NCI-H774 (cell line): ENCODE measurements around the gene ASPSCR1.
"Not testable (repeated sequence)": the region's sequence is repeated elsewhere in the genome, so short reads cannot be mapped to it uniquely, and the experiment has no call there.

Experiments
- DNase-seq: peaks from one replicate; lab custom pipeline; 2025; lab: John Stamatoyannopoulos, UW

The ASPSCR1 gene

DNA sequence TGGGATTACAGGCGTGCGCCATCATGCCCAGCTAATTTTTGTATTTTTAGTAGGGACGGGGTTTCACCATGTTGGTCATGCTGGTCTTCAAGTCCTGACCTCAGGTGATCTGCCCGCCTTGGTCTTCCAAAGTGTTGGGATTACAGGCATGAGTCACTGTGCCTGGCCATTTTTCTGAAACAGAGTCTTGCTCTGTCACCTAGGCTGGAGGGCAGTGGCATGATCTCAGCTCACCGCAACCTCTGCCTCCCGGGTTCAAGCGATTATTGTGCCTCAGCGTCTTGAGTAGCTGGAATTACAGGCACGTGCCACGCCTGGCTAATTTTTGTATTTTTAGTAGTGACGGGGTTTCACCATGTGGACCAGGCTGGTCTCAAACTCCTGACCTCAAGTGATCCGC is 4.1 kb downstream of the ASPSCR1 start:
- not testable (repeated sequence) for DNase-seq

DNA sequence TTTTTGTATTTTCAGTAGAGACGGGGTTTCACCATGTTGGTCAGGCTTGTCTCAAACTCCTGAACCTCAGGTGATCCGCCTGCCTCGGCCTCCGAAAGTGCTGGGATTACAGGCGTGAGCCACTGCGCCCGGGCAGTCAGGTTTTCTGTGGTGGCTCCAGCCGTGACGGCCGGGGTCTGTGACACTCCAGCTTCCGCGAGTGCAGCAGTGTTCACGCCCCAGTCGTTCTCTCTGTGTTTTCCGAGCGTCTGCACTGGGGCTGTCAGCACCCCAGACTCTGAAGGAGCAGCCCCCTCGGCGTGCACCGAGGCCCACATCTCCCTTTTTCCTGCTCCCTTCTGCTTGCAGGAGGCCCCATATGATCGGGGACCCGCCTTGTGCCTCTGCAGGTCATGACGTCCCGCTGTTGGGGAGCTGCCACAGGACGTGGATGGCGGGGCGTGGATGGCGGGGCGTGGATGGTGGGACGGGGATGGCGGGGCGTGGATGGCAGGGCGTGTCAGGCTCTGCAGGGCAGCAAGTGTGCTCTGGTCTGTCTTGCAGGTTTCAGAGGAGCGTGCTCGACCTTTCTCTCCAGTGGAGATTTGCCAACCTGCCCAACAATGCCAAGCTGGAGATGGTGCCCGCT is 5.7 kb downstream of the ASPSCR1 start:
- no peak for DNase-seq

DNA sequence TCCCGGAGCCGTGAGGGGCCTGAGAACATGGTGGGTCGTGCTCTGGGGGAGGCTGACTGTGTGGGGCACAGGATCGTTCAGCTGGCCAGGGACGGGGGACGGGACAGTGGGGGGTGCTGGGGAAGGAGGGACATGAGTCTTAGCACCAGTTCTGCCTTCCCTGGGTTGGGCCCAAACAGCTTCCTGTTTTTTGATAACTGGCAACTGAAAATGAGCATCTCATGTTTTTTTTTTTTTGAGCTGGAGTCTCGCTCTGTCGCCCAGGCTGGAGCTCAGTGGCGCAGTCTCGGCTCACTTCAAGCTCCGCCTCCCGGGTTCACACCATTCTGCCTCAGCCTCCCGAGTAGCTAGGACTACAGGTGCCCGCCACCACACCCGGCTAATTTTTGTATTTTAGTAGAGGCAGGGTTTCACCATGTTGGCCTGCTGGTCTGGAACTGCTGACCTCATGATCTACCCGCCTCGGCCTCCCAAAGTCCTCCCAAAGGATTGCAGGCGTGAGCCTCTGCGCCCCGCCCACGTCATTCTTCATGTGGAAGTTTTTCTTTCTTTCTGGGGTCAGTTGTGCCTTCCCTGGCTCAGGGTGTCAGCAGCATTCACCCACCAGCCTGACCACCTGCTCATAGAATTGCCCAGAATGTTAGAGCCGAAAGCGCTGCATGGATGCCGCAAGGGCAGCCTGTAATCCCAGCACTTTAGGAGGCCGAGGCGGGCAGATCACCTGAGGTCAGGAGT is 6.4 kb downstream of the ASPSCR1 start:
- no peak for DNase-seq

- DNase-seq = no peak
These were observed 7.5 kb downstream of the ASPSCR1 start for GRCh38 chr17:81984773-81985410.

DNA sequence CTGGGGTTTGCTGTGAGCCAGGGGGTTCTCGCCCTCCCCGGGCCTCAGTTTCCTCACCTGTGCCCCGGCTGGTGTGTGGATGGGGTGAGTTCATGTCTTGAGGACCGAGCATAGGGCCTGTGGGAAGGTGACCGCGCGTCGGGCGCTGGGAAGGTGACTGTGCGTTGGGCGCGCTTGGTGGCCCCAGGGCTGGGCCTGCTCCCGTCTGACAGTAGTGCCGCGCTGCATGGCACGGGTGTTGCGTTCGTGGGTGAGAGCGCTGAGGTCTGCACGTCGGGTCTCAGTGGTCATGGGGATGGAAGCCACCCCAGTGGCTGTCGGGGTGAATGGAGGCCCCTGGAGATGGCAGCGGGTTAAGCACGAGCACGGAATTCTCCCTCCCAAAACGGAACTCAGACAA is 9.2 kb downstream of the ASPSCR1 start:
- DNase-seq = no peak

GRCh38 chr17:81987161-81987770 is 9.8 kb downstream of the ASPSCR1 start:
- DNase-seq = no peak

DNA sequence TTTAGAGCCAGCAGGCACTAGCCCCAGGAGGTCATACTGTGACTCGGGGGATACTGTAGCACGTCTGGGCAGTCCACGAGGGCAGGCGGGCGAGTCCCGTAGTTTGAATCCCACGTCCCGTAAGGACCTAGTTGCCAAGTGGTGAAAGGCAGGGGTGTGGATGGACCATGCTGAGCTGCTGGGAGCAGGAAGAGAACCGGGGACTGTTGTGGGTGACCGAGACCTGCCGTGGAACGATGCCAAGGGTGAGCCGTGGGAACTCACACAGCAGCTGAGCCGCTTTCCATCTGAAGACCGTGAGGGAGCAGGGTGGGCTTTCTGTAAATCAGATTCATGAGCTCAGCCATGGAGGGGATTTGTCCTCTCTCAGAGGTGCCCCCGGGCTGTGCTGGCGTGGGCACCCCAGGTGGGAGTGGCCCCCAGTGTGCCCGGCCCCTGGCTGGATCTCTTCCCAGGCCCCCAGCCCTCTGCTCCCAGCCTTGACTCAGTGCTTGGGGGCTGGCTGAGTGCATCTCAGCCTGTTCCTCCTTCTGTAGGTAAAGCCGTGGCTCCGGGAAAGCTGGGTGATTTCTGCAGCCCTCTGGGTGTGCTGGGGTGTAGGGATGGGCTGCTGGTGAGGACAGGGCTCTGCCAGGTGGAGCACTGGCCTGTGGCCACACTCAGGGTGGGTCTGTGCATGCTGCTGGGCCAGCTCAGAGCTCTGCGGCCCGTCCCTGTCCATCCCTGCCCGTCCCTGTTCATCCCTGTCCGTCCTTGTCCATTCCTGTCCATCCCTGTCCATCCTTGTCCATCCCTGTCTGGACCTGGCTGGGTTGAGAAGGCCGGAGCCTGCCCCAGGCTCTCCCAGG is 13.6 kb downstream of the ASPSCR1 start:
- no peak for DNase-seq

- DNase-seq = peak; percentile 92
These were observed 14.4 kb downstream of the ASPSCR1 start for GRCh38 chr17:81991684-81992305.

GRCh38 chr17:81992306-81993102 is 15.1 kb downstream of the ASPSCR1 start:
- no peak for DNase-seq

- no peak for DNase-seq
These were observed 16.5 kb downstream of the ASPSCR1 start for GRCh38 chr17:81993729-81994592.

DNA sequence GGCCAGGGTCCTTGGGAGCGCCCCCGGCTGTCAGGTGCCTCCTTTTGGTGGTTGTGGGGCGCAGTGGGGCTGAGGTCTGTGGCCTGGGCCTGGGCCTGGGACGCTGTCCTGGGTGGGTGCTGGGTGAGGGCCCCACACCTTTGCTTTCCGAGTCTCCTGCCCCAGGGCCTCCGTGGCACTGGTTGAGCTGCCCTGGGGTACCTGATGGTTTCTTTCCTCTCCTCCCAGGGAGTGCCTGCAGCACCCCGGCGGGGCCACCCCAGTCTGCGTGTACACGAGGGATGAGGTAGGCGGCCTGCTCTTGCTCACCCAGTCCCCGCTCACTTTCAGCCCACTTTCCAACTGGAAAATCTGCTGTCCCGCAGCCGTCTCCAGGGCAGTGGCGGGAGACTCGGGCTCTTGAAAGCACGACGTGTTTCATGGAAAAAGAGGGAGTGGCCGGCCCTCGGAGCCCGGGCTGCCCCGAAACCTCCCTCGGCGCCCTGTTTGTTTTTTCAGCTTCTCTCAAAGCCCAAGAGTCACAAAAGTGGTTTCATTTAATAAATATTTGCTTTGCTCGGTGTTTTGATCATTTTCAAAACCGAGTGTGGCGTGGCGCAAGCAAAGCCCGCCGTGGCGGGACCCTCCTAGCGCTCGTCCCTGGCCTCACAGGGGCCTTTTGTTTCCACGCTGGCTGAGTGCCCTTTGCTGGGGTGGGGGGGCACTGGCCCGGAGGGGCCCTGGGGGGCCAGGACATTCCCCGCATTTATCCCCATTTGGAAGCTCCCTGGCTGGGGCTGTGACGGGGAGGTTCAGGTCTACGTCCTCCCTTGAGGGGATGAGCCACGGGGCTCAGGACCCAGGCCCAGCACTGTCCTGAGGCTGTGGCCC is 17.4 kb downstream of the ASPSCR1 start:
- DNase-seq = peak; percentile 11

DNA sequence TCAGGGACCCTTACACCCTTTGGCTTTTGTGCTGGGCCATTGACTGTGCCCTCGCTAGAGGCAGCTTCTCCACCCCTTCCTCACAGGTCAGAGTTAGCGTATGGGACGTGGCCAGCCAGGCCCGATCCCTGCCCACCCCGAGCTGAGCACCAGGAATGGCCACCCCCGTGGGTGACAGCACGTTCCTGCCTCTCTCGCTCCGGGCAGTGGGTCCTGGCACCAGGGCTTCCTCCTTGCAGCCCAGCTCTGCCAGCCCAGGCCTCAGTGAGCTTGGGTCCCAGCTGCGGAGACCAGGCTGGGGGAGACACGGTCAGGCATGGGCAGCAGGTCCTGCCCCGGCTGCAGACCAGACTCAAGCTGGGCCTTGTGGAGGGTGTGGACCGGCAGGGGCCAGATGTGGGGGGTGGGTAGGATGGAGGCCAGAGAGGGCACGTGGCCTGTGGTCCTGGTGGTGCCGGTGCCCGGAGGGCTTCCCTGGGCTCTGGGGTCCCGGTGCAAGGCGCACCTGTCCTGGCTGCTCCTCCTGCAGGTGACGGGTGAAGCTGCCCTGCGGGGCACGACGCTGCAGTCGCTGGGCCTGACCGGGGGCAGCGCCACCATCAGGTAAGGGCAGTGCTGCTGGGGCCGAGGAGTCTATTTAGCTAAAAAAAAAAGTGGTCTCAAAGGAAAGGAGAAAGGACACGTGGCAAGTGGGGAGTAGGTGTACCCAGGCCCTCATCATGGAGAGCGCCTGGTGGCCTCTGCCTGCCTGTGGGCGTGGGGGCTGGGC is 18.2 kb downstream of the ASPSCR1 start:
- DNase-seq = no peak

DNA sequence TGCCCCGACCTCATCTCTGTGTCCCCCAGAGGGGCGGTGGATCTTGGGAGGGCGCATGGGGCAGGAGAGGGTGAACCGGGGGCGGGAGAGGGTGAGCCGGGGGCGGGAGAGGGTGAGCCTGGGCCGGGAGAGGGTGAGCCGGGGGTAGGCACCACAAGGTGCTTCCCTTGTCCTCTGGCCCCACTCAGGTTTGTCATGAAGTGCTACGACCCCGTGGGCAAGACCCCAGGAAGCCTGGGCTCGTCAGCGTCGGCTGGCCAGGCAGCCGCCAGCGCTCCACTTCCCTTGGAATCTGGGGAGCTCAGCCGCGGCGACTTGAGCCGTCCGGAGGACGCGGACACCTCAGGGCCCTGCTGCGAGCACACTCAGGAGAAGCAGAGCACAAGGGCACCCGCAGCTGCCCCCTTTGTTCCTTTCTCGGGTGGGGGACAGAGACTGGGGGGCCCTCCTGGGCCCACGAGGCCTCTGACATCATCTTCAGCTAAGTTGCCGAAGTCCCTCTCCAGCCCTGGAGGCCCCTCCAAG is 18.9 kb downstream of the ASPSCR1 start:
- no peak for DNase-seq

DNA sequence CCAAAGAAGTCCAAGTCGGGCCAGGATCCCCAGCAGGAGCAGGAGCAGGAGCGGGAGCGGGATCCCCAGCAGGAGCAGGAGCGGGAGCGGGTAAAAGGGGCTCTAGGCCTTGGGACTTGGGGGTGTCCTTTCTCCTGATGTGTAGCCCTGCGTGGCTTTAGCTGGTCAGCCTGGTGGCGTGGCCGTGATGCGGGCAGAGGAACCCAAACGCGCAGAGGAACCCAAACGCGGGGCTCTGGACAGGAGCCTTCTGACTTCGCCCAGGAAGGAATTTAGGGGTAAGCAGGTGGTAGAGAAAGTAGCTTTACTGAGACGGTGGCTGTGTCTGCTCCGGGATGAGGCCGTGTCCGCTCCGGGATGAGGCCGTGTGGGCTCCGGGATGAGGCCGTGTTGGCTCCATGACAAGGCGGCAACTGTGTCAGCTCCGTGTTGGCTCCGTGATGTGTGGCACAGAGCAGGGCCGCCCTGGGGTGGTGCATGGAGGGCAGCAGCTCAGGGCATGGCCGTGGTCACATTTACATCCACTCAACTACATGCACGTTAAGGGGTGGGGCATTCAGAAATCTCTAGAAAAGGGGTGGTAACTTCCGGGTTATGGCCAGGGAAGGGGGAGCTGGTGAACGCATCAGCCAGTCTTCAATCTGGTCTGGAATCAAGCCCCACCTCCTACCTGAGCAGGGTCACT is 19.5 kb downstream of the ASPSCR1 start:
- no peak for DNase-seq

DNA sequence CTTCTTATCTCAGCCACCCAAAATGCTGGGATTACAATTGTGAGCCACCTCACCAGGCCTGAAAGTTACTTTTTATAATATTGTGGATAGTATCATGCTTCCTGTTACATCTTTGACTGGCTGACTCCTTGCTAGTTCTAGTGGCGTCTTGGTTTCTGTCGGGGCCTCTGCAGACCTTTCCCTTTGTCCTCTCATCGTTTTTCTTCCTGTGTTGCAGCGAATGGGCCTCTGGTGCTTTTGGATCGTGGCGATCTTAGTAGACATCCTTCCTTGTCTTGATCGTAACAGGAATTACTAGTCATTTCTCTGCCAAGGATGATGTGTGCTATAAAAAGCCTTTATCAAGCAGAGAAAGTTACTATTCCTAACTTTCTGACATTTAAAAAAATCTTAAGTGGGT is 20.8 kb downstream of the ASPSCR1 start:
- DNase-seq = no peak

- DNase-seq = no peak
These were observed 21.4 kb downstream of the ASPSCR1 start for GRCh38 chr17:81998691-81999438.
